ENCODE results near the gene PHF3.

DNA sequence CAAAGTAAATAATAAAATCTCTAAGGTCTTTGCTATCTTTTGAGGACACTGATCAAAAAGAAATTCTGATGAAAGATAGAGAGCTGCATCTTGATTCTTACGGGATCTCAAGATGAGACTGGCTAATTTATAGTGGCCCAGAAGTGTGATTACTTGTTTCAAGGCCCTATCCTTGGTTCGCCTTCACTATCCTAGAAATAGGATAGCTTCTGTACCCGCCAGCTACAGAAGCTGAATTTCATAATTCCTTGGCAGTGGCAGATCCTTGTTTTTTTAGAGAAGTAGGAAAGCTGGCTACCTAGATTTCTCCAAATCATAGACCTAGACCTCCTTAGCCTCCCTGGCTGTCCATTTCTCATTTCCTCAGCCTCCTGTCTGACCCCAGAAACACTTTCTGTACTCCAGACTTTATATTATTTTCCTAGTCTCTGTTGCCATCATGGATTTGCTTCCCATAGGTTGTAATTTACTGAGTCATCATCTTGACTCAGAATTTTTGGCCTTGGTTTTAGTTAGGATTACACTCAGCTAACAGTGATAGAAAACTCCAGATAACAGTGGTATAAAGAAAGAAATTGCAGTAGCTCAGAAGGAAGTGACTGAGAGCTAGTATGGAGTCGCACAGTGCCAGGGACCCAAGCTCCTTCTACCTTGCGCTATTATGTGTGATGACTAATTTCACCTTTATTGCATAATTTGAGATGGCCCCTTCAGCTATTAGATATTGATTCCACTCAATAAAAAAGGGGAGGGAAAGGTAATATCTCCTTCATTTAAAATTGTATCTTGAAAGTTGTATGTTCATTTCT, 27.7 kb downstream of the PHF3 start:
- TF ChIP-seq FOXP2 (optimal IDR thresholded peaks at IDR 0.05; ENCODE audit: borderline replicate concordance, extremely low read depth, extremely low read length, insufficient read depth) (no peak), POLR2AphosphoS5 (IDR thresholded peaks at IDR 0.05; ENCODE audit: low read depth, low read length) (no peak), SIN3A (IDR thresholded peaks at IDR 0.05; ENCODE audit: borderline replicate concordance, insufficient read depth, low read length) (no peak)
